ENCODE measurements around the gene BACH2. TPM values are rescaled to one million over a fixed set of nuclear protein-coding genes. Genes with fewer than 3 reads are reported as not detected.
"Not testable (repeated sequence)": the region's sequence is repeated elsewhere in the genome, so short reads cannot be mapped to it uniquely, and the experiment has no call there.

Gene BACH2
- polyA plus RNA-seq, 1 donor = 11.4 TPM

GRCh38 chr6:89997456-89998445, 298.9 kb downstream of the BACH2 start:
- DNase-seq = no peak

GRCh38 chr6:89993411-89993810, 303.2 kb downstream of the BACH2 start:
- no peak for DNase-seq

- no peak for DNase-seq
Observed at GRCh38 chr6:89992818-89993217, 303.8 kb downstream of the BACH2 start.

GRCh38 chr6:89989742-89990141, 306.9 kb downstream of the BACH2 start:
- DNase-seq = no peak

GRCh38 chr6:89987830-89988229, 308.8 kb downstream of the BACH2 start:
- DNase-seq = no peak

GRCh38 chr6:89987140-89987539, 309.5 kb downstream of the BACH2 start:
- no peak for DNase-seq

- no peak for DNase-seq
Observed at GRCh38 chr6:89986650-89987074, 310.0 kb downstream of the BACH2 start.

GRCh38 chr6:89985751-89986493, 310.7 kb downstream of the BACH2 start:
- no peak for DNase-seq

GRCh38 chr6:89984926-89985750, 311.5 kb downstream of the BACH2 start:
- DNase-seq = peak; percentile 60

- no peak for DNase-seq
Observed at GRCh38 chr6:89980353-89980752, 316.3 kb downstream of the BACH2 start.

- DNase-seq = no peak
Observed at GRCh38 chr6:89979481-89980119, 317.0 kb downstream of the BACH2 start.

- DNase-seq = no peak
Observed at GRCh38 chr6:89978749-89979145, 317.9 kb downstream of the BACH2 start.

- peak; percentile 71 for DNase-seq
Observed at GRCh38 chr6:89977808-89978748, 318.6 kb downstream of the BACH2 start.

GRCh38 chr6:89976694-89977020, 320.0 kb downstream of the BACH2 start:
- no peak for DNase-seq

- DNase-seq = no peak
Observed at GRCh38 chr6:89975991-89976693, 320.5 kb downstream of the BACH2 start.

GRCh38 chr6:89975366-89975765, 321.3 kb downstream of the BACH2 start:
- no peak for DNase-seq

GRCh38 chr6:89974834-89975233, 321.8 kb downstream of the BACH2 start:
- no peak for DNase-seq

- DNase-seq = no peak
Observed at GRCh38 chr6:89972025-89972381, 324.6 kb downstream of the BACH2 start.

- DNase-seq = not testable (repeated sequence)
Observed at GRCh38 chr6:89971338-89972024, 325.2 kb downstream of the BACH2 start.

Data from left kidney (tissue), 2 donors.